HepG2 (cell line): ENCODE data around the gene HSF4. TPM values are rescaled to one million over a fixed set of nuclear protein-coding genes. Genes with fewer than 3 reads are reported as not detected.

ENCODE experiments used
- ATF1 ChIP-seq: IDR thresholded peaks from 2 replicates; pipeline ENCODE4 v1.6.1; 2016; ENCODE audit warnings: mild to moderate bottlenecking, control low read depth
- CHD4 ChIP-seq: fragments of 200-600 bp; sonication (generic); IDR thresholded peaks from 2 replicates; pipeline ENCODE4 v1.7.0; 2017; ENCODE audit warnings: mild to moderate bottlenecking, low read length, borderline replicate concordance
- EP300 ChIP-seq, 3 experiments: sonication (generic) in 1 of 3; formaldehyde crosslinking in 1 of 3; IDR thresholded peaks; 2 replicates each; pipeline versions ENCODE4 v1.5.1 to v1.6.1; 2011 to 2020; ENCODE audit warnings: low read depth in 2 of 3, low read length in 2 of 3, borderline replicate concordance in 1 of 3, improper control_type of control experiment in 1 of 3, mild to moderate bottlenecking in 1 of 3, missing genetic modification reagents in 1 of 3, moderate library complexity in 1 of 3
- KDM4B ChIP-seq: sonication (generic); formaldehyde crosslinking; IDR thresholded peaks from 2 replicates; pipeline ENCODE4 v1.4.0; 2020; ENCODE audit warnings: missing genetic modification reagents
- NR1H2 ChIP-seq: sonication (generic); formaldehyde crosslinking; IDR thresholded peaks from 2 replicates; pipeline ENCODE4 v1.8.1; 2022; ENCODE audit warnings: low read depth, missing genetic modification reagents, borderline replicate concordance
- SATB2 ChIP-seq: sonication (generic); formaldehyde crosslinking; IDR thresholded peaks from 2 replicates; pipeline ENCODE4 v1.5.0; 2020; ENCODE audit warnings: missing genetic modification reagents
- ZNF274 ChIP-seq: sonication (generic); formaldehyde crosslinking; IDR thresholded peaks from 2 replicates; pipeline ENCODE4 v1.5.1; 2020; ENCODE audit warnings: mild to moderate bottlenecking, missing genetic modification reagents
- ZNF383 ChIP-seq: sonication (generic); formaldehyde crosslinking; IDR thresholded peaks from 2 replicates; pipeline ENCODE4 v1.4.0; 2020; ENCODE audit warnings: missing genetic modification reagents, mild to moderate bottlenecking, borderline replicate concordance
- ZNF615 ChIP-seq: sonication (generic); formaldehyde crosslinking; IDR thresholded peaks from 2 replicates; pipeline ENCODE4 v1.5.0; 2020; ENCODE audit warnings: mild to moderate bottlenecking, missing genetic modification reagents, borderline replicate concordance
- ZNF619 ChIP-seq: sonication (generic); formaldehyde crosslinking; IDR thresholded peaks from 2 replicates; pipeline ENCODE4 v1.4.0; 2020; ENCODE audit warnings: mild to moderate bottlenecking, missing genetic modification reagents
- ZNF644 ChIP-seq: IDR thresholded peaks from 2 replicates; pipeline ENCODE4 v1.6.1; 2016; ENCODE audit warnings: low read depth
- ZNF724P ChIP-seq: sonication (generic); formaldehyde crosslinking; IDR thresholded peaks from 2 replicates; pipeline ENCODE4 v1.8.0; 2022; ENCODE audit warnings: missing genetic modification reagents, borderline replicate concordance
- polyA plus RNA-seq, 8 experiments: library from polyadenylated mRNA; depleted of rRNA in 3 of 8; stranded (reverse) in 7 of 8; unstranded in 1 of 8; fragments of >200 nt; fragmentation: Illumina TruSeq in 4 of 8; extraction: Trizol in 4 of 8; gene quantifications; 2 replicates each; pipeline versions ENCODE4 v1.2.1 to v1.2.3, GENCODE V29; 2011 to 2016; ENCODE audit warnings: low read depth in 4 of 8, missing spikeins in 1 of 8, mixed read lengths in 1 of 8; ENCODE audit not compliant: insufficient read depth in 1 of 8
- total RNA-seq, 5 experiments: library from RNA; depleted of rRNA; stranded (reverse); fragments of >200 nt; fragmentation: Illumina TruSeq; extraction: Trizol; gene quantifications; 2 replicates each; pipeline ENCODE4 v1.2.3, GENCODE V29; 2016; ENCODE audit warnings: low read depth in 1 of 5
- TF ChIP-seq, protein P1 (sequence below): sonication (generic); formaldehyde crosslinking; IDR thresholded peaks from 2 replicates; pipeline ENCODE4 v1.4.0; 2020; ENCODE audit warnings: missing genetic modification reagents, borderline replicate concordance
- TF ChIP-seq, protein P2 (sequence below): sonication (generic); formaldehyde crosslinking; IDR thresholded peaks from 2 replicates; pipeline ENCODE4 v1.8.0; 2023; ENCODE audit warnings: mild to moderate bottlenecking, missing genetic modification reagents
- TF ChIP-seq, protein P3 (sequence below): sonication (generic); formaldehyde crosslinking; IDR thresholded peaks from 2 replicates; pipeline ENCODE4 v1.5.1; 2020; ENCODE audit warnings: missing genetic modification reagents, mild to moderate bottlenecking, borderline replicate concordance
- TF ChIP-seq, protein P4 (sequence below): IDR thresholded peaks from 2 replicates; pipeline ENCODE4 v1.6.1; 2016; ENCODE audit warnings: missing compliant biosample characterization, missing genetic modification reagents, borderline replicate concordance
- TF ChIP-seq, protein P5 (sequence below): sonication (generic); formaldehyde crosslinking; IDR thresholded peaks from 2 replicates; pipeline ENCODE4 v1.9.0; 2021; ENCODE audit warnings: mild to moderate bottlenecking, missing genetic modification reagents

Gene HSF4
- total and polyA plus RNA-seq, 2 of the 13 experiments (the other 11 are each of a cell fraction or from before 2014, with no cell fraction given), result 3.5 to 16.9 TPM

DNA sequence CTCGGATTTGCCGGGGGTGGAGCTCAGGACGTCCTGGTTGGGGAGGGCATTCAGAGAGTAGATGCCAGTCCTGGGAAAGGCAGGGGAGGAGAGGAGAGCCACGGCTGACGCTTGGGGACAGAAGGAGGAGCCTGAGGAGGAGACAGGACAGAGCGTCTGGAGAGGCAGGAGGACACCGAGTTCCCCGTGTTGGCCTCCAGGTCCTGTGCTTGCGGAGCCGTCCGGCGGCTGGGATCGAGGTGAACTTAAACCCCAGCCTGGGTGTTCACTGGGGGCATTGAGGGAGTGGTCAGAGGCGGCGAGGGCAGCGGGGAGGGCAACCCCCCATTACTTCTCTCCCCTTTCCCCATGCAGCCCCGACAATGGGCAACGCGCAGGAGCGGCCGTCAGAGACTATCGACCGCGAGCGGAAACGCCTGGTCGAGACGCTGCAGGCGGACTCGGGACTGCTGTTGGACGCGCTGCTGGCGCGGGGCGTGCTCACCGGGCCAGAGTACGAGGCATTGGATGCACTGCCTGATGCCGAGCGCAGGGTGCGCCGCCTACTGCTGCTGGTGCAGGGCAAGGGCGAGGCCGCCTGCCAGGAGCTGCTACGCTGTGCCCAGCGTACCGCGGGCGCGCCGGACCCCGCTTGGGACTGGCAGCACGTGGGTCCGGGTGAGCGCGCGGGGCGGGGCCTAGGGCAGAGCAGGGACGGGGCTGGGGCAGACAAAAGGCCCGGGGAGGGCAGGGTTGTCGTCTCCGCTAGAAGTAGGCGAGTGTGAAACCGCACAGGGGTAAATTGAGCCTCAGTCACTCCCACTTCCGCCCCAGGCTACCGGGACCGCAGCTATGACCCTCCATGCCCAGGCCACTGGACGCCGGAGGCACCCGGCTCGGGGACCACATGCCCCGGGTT lies 9.5 kb downstream of the HSF4 start (continued):
- TF ChIP-seq, protein P1, sequence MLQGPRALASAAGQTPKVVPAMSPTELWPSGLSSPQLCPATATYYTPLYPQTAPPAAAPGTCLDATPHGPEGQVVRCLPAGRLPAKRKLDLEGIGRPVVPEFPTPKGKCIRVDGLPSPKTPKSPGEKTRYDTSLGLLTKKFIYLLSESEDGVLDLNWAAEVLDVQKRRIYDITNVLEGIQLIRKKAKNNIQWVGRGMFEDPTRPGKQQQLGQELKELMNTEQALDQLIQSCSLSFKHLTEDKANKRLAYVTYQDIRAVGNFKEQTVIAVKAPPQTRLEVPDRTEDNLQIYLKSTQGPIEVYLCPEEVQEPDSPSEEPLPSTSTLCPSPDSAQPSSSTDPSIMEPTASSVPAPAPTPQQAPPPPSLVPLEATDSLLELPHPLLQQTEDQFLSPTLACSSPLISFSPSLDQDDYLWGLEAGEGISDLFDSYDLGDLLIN (CRISPR knock-in tag), result no peak
- TF ChIP-seq, protein P2, sequence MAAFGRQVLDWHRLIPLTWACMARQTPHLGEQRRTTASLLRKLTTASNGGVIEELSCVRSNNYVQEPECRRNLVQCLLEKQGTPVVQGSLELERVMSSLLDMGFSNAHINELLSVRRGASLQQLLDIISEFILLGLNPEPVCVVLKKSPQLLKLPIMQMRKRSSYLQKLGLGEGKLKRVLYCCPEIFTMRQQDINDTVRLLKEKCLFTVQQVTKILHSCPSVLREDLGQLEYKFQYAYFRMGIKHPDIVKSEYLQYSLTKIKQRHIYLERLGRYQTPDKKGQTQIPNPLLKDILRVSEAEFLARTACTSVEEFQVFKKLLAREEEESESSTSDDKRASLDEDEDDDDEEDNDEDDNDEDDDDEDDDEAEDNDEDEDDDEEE (CRISPR knock-in tag), result peak; percentile 84; the same call in 1 of the 2 replicates
- TF ChIP-seq ZNF644 (CRISPR knock-in tag), result no peak
- TF ChIP-seq KDM4B (CRISPR knock-in tag), result peak; percentile 64; the same call in 1 of the 2 replicates
- TF ChIP-seq ZNF724P (CRISPR knock-in tag), result peak; percentile 91
- TF ChIP-seq ZNF615 (CRISPR knock-in tag), result no peak
- TF ChIP-seq, protein P3, sequence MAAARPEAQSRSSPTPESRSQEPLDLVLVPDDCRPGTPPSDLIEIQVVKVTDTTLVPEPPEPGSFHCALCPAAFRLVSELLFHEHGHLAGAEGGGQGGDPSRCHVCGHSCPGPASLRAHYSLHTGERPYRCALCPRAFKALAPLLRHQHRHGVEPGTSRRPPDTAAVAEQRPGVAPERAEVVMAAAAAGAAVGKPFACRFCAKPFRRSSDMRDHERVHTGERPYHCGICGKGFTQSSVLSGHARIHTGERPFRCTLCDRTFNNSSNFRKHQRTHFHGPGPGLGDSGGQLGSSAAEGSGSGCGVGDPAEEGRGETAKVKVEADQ (CRISPR knock-in tag), result peak; percentile 89
- TF ChIP-seq, protein P4, sequence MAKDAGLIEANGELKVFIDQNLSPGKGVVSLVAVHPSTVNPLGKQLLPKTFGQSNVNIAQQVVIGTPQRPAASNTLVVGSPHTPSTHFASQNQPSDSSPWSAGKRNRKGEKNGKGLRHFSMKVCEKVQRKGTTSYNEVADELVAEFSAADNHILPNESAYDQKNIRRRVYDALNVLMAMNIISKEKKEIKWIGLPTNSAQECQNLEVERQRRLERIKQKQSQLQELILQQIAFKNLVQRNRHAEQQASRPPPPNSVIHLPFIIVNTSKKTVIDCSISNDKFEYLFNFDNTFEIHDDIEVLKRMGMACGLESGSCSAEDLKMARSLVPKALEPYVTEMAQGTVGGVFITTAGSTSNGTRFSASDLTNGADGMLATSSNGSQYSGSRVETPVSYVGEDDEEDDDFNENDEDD, result peak; percentile 93; the same call in 1 of the 2 replicates
- peak; percentile 92; the same call in 1 of the 2 replicates for TF ChIP-seq ZNF274 (CRISPR knock-in tag)
- TF ChIP-seq ATF1 (CRISPR knock-in tag), result no peak
- no peak for TF ChIP-seq NR1H2 (CRISPR knock-in tag)
- TF ChIP-seq ZNF383 (CRISPR knock-in tag), result no peak; the same call in 1 of the 2 replicates
- TF ChIP-seq EP300 (IDR thresholded peaks at IDR 0.05; ENCODE audit: low read depth in 2 of 2, low read length in 2 of 2), result no peak
- no peak for TF ChIP-seq EP300 (CRISPR knock-in tag; IDR thresholded peaks at IDR 0.05; ENCODE audit: borderline replicate concordance)
- TF ChIP-seq ZNF619 (CRISPR knock-in tag), result peak; percentile 99
- no peak; the same call in 1 of the 2 replicates for TF ChIP-seq SATB2 (CRISPR knock-in tag)
- TF ChIP-seq CHD4, result no peak
- TF ChIP-seq, protein P5, sequence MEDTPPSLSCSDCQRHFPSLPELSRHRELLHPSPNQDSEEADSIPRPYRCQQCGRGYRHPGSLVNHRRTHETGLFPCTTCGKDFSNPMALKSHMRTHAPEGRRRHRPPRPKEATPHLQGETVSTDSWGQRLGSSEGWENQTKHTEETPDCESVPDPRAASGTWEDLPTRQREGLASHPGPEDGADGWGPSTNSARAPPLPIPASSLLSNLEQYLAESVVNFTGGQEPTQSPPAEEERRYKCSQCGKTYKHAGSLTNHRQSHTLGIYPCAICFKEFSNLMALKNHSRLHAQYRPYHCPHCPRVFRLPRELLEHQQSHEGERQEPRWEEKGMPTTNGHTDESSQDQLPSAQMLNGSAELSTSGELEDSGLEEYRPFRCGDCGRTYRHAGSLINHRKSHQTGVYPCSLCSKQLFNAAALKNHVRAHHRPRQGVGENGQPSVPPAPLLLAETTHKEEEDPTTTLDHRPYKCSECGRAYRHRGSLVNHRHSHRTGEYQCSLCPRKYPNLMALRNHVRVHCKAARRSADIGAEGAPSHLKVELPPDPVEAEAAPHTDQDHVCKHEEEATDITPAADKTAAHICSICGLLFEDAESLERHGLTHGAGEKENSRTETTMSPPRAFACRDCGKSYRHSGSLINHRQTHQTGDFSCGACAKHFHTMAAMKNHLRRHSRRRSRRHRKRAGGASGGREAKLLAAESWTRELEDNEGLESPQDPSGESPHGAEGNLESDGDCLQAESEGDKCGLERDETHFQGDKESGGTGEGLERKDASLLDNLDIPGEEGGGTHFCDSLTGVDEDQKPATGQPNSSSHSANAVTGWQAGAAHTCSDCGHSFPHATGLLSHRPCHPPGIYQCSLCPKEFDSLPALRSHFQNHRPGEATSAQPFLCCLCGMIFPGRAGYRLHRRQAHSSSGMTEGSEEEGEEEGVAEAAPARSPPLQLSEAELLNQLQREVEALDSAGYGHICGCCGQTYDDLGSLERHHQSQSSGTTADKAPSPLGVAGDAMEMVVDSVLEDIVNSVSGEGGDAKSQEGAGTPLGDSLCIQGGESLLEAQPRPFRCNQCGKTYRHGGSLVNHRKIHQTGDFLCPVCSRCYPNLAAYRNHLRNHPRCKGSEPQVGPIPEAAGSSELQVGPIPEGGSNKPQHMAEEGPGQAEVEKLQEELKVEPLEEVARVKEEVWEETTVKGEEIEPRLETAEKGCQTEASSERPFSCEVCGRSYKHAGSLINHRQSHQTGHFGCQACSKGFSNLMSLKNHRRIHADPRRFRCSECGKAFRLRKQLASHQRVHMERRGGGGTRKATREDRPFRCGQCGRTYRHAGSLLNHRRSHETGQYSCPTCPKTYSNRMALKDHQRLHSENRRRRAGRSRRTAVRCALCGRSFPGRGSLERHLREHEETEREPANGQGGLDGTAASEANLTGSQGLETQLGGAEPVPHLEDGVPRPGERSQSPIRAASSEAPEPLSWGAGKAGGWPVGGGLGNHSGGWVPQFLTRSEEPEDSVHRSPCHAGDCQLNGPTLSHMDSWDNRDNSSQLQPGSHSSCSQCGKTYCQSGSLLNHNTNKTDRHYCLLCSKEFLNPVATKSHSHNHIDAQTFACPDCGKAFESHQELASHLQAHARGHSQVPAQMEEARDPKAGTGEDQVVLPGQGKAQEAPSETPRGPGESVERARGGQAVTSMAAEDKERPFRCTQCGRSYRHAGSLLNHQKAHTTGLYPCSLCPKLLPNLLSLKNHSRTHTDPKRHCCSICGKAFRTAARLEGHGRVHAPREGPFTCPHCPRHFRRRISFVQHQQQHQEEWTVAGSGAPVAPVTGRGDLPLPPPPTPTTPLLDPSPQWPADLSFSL (CRISPR knock-in tag), result no peak
